ENCODE measurements around the gene CRB1. TPM values are rescaled to one million over a fixed set of nuclear protein-coding genes. Genes with fewer than 3 reads are reported as not detected.

CRB1 gene
- polyA plus RNA-seq, 3 donors: not detected

- Mint-ChIP-seq H3K4me3 (no peak overlapping the region), H3K9me3 (no peaks in the 10 kb centered on the region), H3K36me3 (no peaks in the 10 kb centered on the region), H3K27me3 (ENCODE audit: low read depth in 3 of 3) (peaks cover 1 to 3% (median 2%) of the 10 kb centered on the region in 3 donors), H3K4me1 (peaks cover 10% of the 10 kb centered on the region), H3K27ac (no peak overlapping the region)
- Histone ChIP-seq H3K9me3 (replicated peaks in 1 of 2; ENCODE audit: control insufficient read depth in 1 of 2, insufficient read depth in 1 of 2, low read length in 2 of 2) (no peaks in the 10 kb centered on the region), H3K79me2 (ENCODE audit: insufficient read depth, low read length) (no peaks in the 10 kb centered on the region), H3K27ac (ENCODE audit: low read depth in 1 of 2, low read length in 2 of 2) (no peak overlapping the region), H3K36me3 (replicated peaks in 1 of 2; ENCODE audit: control insufficient read depth in 1 of 2, insufficient read depth in 2 of 2, low read length in 2 of 2) (no peaks in the 10 kb centered on the region), H3K27me3 (ENCODE audit: control insufficient read depth in 2 of 2, insufficient read depth in 2 of 2, low read length in 2 of 2) (no peaks in the 10 kb centered on the region), H3K4me3 (replicated peaks in 1 of 3; ENCODE audit: low read depth in 2 of 3, low read length in 3 of 3) (no peak overlapping the region), H2AFZ (ENCODE audit: insufficient read depth, low read depth, low read length, poor library complexity, severe bottlenecking) (no peak overlapping the region), H3K4me2 (replicated peaks; ENCODE audit: extremely low read depth, low read length, poor library complexity, severe bottlenecking) (no peak overlapping the region), H4K20me1 (ENCODE audit: insufficient read depth, low read length) (no peaks in the 10 kb centered on the region), H3K9ac (ENCODE audit: insufficient read depth, low read length, poor library complexity, severe bottlenecking) (no peak overlapping the region), H3K4me1 (ENCODE audit: control insufficient read depth in 1 of 2, insufficient read depth in 2 of 2, low read length in 2 of 2) (peaks cover 0 to 6% of the 10 kb centered on the region in 2 donors)
- no CpG with 5 or more reads among the region's 1 CpG for WGBS (ENCODE audit: insufficient coverage)
- intact Hi-C loops (cut with micrococcal nuclease): no loop called here
- no peak for DNase-seq
- TF ChIP-seq CTCF (IDR thresholded peaks at IDR 0.05): no peak
These were observed 18.6 kb downstream of the CRB1 start for GRCh38 chr1:197286634-197287033.

- no peak overlapping the region for H3K27ac ChIP-seq (ENCODE audit: low read depth in 1 of 2, low read length in 2 of 2)
- Mint-ChIP-seq H3K27me3 (ENCODE audit: low read depth in 3 of 3) (peaks cover 1 to 4% (median 3%) of the 10 kb centered on the region in 3 donors), H3K4me3 (no peak overlapping the region), H3K36me3 (no peaks in the 10 kb centered on the region), H3K27ac (no peak overlapping the region), H3K4me1 (peaks cover 10% of the 10 kb centered on the region), H3K9me3 (no peaks in the 10 kb centered on the region)
- no peaks in the 10 kb centered on the region for H3K79me2 ChIP-seq (ENCODE audit: insufficient read depth, low read length)
- TF ChIP-seq CTCF (IDR thresholded peaks at IDR 0.05): no peak
- H3K27me3 ChIP-seq (ENCODE audit: control insufficient read depth in 2 of 2, insufficient read depth in 2 of 2, low read length in 2 of 2): no peaks in the 10 kb centered on the region
- no peak overlapping the region for H2AFZ ChIP-seq (ENCODE audit: insufficient read depth, low read depth, low read length, poor library complexity, severe bottlenecking)
- intact Hi-C loops (cut with micrococcal nuclease): no loop called here
- H3K4me3 ChIP-seq (replicated peaks in 1 of 3; ENCODE audit: low read depth in 2 of 3, low read length in 3 of 3): no peak overlapping the region
- no peak overlapping the region for H3K9ac ChIP-seq (ENCODE audit: insufficient read depth, low read length, poor library complexity, severe bottlenecking)
- no peaks in the 10 kb centered on the region for H3K9me3 ChIP-seq (replicated peaks in 1 of 2; ENCODE audit: control insufficient read depth in 1 of 2, insufficient read depth in 1 of 2, low read length in 2 of 2)
- H3K36me3 ChIP-seq (replicated peaks in 1 of 2; ENCODE audit: control insufficient read depth in 1 of 2, insufficient read depth in 2 of 2, low read length in 2 of 2): no peaks in the 10 kb centered on the region
- no peak for DNase-seq
- no peak overlapping the region for H3K4me2 ChIP-seq (replicated peaks; ENCODE audit: extremely low read depth, low read length, poor library complexity, severe bottlenecking)
- WGBS (ENCODE audit: insufficient coverage): 86% methylated on average over 3 of the region's 4 CpGs
- peaks cover 0 to 6% of the 10 kb centered on the region in 2 donors for H3K4me1 ChIP-seq (ENCODE audit: control insufficient read depth in 1 of 2, insufficient read depth in 2 of 2, low read length in 2 of 2)
- no peaks in the 10 kb centered on the region for H4K20me1 ChIP-seq (ENCODE audit: insufficient read depth, low read length)
These were observed 19.8 kb downstream of the CRB1 start for GRCh38 chr1:197287863-197288262.

Measured in CD14-positive monocyte (primary cell).